GM18507 (cell line): ENCODE data around the gene MINK1.
A peak's percentile ranks its signal among the peaks of the same experiment; 100 is the strongest.

Experiments used
- DNase-seq: peaks from one replicate; pipeline ENCODE4 v3.0.0; 2011; ENCODE audit warnings: low read depth; ENCODE audit not compliant: insufficient read length; ENCODE audit errors: extremely low spot score
- FAIRE-seq: peaks from 2 replicates; lab custom pipeline; 2011; peaks lifted over from hg19 to GRCh38; lab: Jason Lieb, UNC

Gene MINK1

GRCh38 chr17:4833178-4833940 is at the start of gene MINK1:
TSS of gene MINK1 (plus strand) at chr17:4833340. CDS start at chr17:4833584, 244 bp downstream.
- peak; percentile 100 for DNase-seq
- peak; percentile 75 for FAIRE-seq

GRCh38 chr17:4785311-4786105 is 47.6 kb upstream of the MINK1 start:
- no peak for FAIRE-seq
- no peak for DNase-seq

- no peak for DNase-seq
- FAIRE-seq, result no peak
These were observed 47.0 kb upstream of the MINK1 start, which contains the start of gene VMO1 for GRCh38 chr17:4786106-4786511. TSS of gene VMO1 (minus strand) at chr17:4786364. CDS start at chr17:4786352, 12 bp downstream.

- DNase-seq (no peak), FAIRE-seq (no peak)
These were observed 46.6 kb upstream of the MINK1 start for GRCh38 chr17:4786516-4786915.

- no peak for FAIRE-seq
These were observed 44.9 kb upstream of the MINK1 start for GRCh38 chr17:4788159-4788806.

GRCh38 chr17:4788807-4789700 is 44.1 kb upstream of the MINK1 start, which contains the start of gene GLTPD2:
TSS of gene GLTPD2 (plus strand) at chr17:4788964. CDS start at chr17:4789012, 48 bp downstream.
- FAIRE-seq, result no peak
- no peak for DNase-seq

More at GRCh38 chr17:4788159-4788806, 44.9 kb upstream of the MINK1 start:
- DNase-seq, result no peak

- DNase-seq (no peak), FAIRE-seq (no peak)
These were observed 43.5 kb upstream of the MINK1 start for GRCh38 chr17:4789701-4789950.

- FAIRE-seq (peak; percentile 76), DNase-seq (peak; percentile 82)
These were observed 43.0 kb upstream of the MINK1 start for GRCh38 chr17:4789951-4790704.

- DNase-seq, result no peak
- FAIRE-seq, result no peak
These were observed 42.4 kb upstream of the MINK1 start for GRCh38 chr17:4790705-4791088.

GRCh38 chr17:4795168-4795567 is 38.0 kb upstream of the MINK1 start:
- FAIRE-seq (no peak), DNase-seq (no peak)

- FAIRE-seq (peak; percentile 44), DNase-seq (no peak)
These were observed 36.6 kb upstream of the MINK1 start for GRCh38 chr17:4796552-4796920.

GRCh38 chr17:4800462-4801196 is 32.5 kb upstream of the MINK1 start:
- peak; percentile 31 for FAIRE-seq

GRCh38 chr17:4802228-4802627 is 30.9 kb upstream of the MINK1 start, which contains the start of gene C17orf114:
TSS of gene C17orf114 (minus strand) at chr17:4802328.
- DNase-seq (no peak), FAIRE-seq (no peak)

More at GRCh38 chr17:4800462-4801196, 32.5 kb upstream of the MINK1 start:
- no peak for DNase-seq

GRCh38 chr17:4806456-4806776 is 26.7 kb upstream of the MINK1 start:
- FAIRE-seq (no peak), DNase-seq (no peak)

GRCh38 chr17:4806777-4807604 is 26.1 kb upstream of the MINK1 start, which contains the start of gene PLD2:
TSS of gene PLD2 (plus strand) at chr17:4807152. CDS start at chr17:4807773, 621 bp downstream.
- peak; percentile 78 for FAIRE-seq
- DNase-seq, result peak; percentile 99

GRCh38 chr17:4807605-4808377 is 25.3 kb upstream of the MINK1 start:
- FAIRE-seq (no peak), DNase-seq (no peak)
